GM04503 (cell line): ENCODE data around the gene MRPL50.
"Not testable (repeated sequence)": the region's sequence is repeated elsewhere in the genome, so short reads cannot be mapped to it uniquely, and the experiment has no call there.

Experiments used
- DNase-seq: peaks from one replicate; pipeline ENCODE4 v3.0.0-alpha.2; 2012; ENCODE audit warnings: low read depth

MRPL50 gene

GRCh38 chr9:101417977-101418376 is 19.6 kb upstream of the MRPL50 start:
- DNase-seq, result no peak

GRCh38 chr9:101417389-101417788 is 19.0 kb upstream of the MRPL50 start:
- DNase-seq, result no peak

GRCh38 chr9:101415578-101415977 is 17.2 kb upstream of the MRPL50 start:
- no peak for DNase-seq

- DNase-seq, result no peak
Observed at GRCh38 chr9:101414839-101415238, 16.4 kb upstream of the MRPL50 start.

GRCh38 chr9:101409079-101409477 is 10.7 kb upstream of the MRPL50 start:
- DNase-seq, result no peak

GRCh38 chr9:101408374-101409078 is 10.1 kb upstream of the MRPL50 start:
- no peak for DNase-seq

- no peak for DNase-seq
Observed at GRCh38 chr9:101403516-101404285, 5.3 kb upstream of the MRPL50 start.

- no peak for DNase-seq
Observed at GRCh38 chr9:101400120-101400519, 1.7 kb upstream of the MRPL50 start.

- DNase-seq, result no peak
Observed at GRCh38 chr9:101399643-101399970, 1.2 kb upstream of the MRPL50 start.

GRCh38 chr9:101398930-101399642 is 668 bp upstream of the MRPL50 start:
- no peak for DNase-seq

GRCh38 chr9:101397746-101398067 is 711 bp downstream of the MRPL50 start:
- no peak for DNase-seq

- DNase-seq, result no peak
Observed at GRCh38 chr9:101394687-101395086, 3.7 kb downstream of the MRPL50 start.

- DNase-seq, result no peak
Observed at GRCh38 chr9:101393135-101393534, 5.3 kb downstream of the MRPL50 start.

GRCh38 chr9:101388507-101388993 is 9.9 kb downstream of the MRPL50 start:
- DNase-seq, result no peak

GRCh38 chr9:101387871-101388506 is 10.4 kb downstream of the MRPL50 start:
- DNase-seq, result no peak

GRCh38 chr9:101384873-101385536 is 13.4 kb downstream of the MRPL50 start, which contains the start of gene BAAT:
Gene BAAT, minus strand, starts transcription at chr9:101385006. Its CDS starts 13,602 bp downstream, at chr9:101371404.
- DNase-seq, result not testable (repeated sequence)

GRCh38 chr9:101383361-101383760 is 15.1 kb downstream of the MRPL50 start:
- no peak for DNase-seq

- DNase-seq, result no peak
Observed at GRCh38 chr9:101381833-101382342, 16.5 kb downstream of the MRPL50 start.

- DNase-seq, result no peak
Observed at GRCh38 chr9:101381118-101381517, 17.3 kb downstream of the MRPL50 start.

GRCh38 chr9:101380295-101380694 is 18.1 kb downstream of the MRPL50 start:
- DNase-seq, result no peak

- peak; percentile 91 for DNase-seq
Observed at GRCh38 chr9:101376111-101376848, 22.1 kb downstream of the MRPL50 start.
